ENCODE measurements around the gene PSME4. TPM values are rescaled to one million over a fixed set of nuclear protein-coding genes. Genes with fewer than 3 reads are reported as not detected.
"Not testable (repeated sequence)": the region's sequence is repeated elsewhere in the genome, so short reads cannot be mapped to it uniquely, and the experiment has no call there.

The PSME4 gene
- total RNA-seq, 2 experiments from 2014 or later = 51.7 to 54.4 TPM

DNA sequence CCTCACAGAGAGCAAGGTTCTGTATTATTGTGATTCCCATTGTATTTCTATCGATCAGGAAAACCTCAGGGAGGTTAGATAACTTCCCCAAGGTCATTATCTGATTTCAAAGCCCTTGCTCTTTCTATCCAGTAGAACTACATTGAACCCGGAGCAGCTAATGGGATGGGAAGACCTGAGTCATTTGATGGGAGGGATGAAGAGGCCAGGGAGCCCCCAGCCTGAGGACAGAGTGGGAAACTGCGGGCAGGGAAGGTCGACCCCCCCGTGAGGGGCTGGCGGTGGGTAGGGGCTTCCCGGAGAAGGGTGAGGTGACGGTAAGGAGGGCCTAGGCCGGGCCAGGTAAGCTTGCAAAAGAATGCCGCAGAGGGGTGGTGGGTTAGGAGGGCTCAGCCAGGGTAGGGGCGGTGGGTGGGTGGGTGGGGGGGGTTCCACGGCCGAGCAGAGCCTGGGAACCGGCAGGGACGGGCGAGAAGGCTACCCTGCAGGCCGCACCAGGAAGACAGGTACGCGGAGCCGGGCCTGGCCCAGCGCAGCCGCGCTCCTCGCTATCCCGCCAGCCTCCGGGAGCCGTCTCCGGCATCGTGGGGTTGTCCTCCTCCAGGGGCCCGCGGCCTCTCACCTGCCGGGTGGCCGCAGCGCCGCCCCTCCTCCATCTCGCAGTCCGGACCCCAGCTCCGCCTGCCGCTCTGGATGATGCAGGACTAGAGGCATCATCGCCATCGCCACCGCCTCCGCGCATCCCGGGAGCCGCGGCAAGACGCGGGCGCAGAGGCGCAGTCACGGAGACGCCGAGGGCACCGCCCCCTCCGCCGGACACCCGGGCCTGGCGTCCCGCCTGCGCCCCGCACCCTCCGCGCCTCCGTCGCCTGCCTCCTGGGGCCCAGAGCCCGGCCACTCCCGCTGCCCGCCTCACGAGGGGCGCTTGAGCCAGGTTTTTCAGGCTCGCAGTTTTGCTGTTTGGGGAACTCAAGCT lies 111.3 kb downstream of the PSME4 start, which contains the start of gene GPR75:
Gene GPR75, minus strand, starts transcription at position 762 of the 976 bp plus-strand sequence. CDS start 5,211 bp downstream, outside the sequence.
- Mint-ChIP-seq H3K4me3 (no peak within 1 kb of the TSS), H3K4me1 (ENCODE audit: low read depth) (peaks cover 6% of the 10 kb centered on the region), H3K27me3 (no peaks in the 10 kb centered on the region), H3K36me3 (ENCODE audit: low read depth) (peaks cover 2% of the 10 kb centered on the region), H3K27ac (no peak within 1 kb of the TSS), H3K9me3 (no peaks in the 10 kb centered on the region)
- CTCF ChIA-PET = no interaction called here
- POLR2A ChIA-PET = no interaction called here
- intact Hi-C loops (cut with micrococcal nuclease) = no loop called here
- no peak for TF ChIP-seq CTCF (IDR thresholded peaks at IDR 0.05)
- no peak for DNase-seq
- no peak for ATAC-seq

GRCh38 chr2:53856272-53856671 lies 114.5 kb downstream of the PSME4 start:
- peaks cover 9% of the 10 kb centered on the region for H3K36me3 Mint-ChIP-seq (ENCODE audit: low read depth)
- CTCF ChIA-PET = no interaction called here
- POLR2A ChIA-PET = no interaction called here
- H3K4me3 Mint-ChIP-seq = no peak overlapping the region
- H3K9me3 Mint-ChIP-seq = no peaks in the 10 kb centered on the region
- DNase-seq (no peak), ATAC-seq (no peak)
- H3K27ac Mint-ChIP-seq = no peak overlapping the region
- H3K4me1 Mint-ChIP-seq (ENCODE audit: low read depth) = no peaks in the 10 kb centered on the region
- H3K27me3 Mint-ChIP-seq = no peaks in the 10 kb centered on the region
- no peak for TF ChIP-seq CTCF (IDR thresholded peaks at IDR 0.05)
- intact Hi-C loops (cut with micrococcal nuclease) = no loop called here

GRCh38 chr2:53854678-53855077 lies 116.1 kb downstream of the PSME4 start:
- H3K9me3 Mint-ChIP-seq = no peaks in the 10 kb centered on the region
- POLR2A ChIA-PET = no interaction called here
- no peak overlapping the region for H3K27ac Mint-ChIP-seq
- H3K36me3 Mint-ChIP-seq (ENCODE audit: low read depth) = peaks cover 9% of the 10 kb centered on the region
- TF ChIP-seq CTCF (IDR thresholded peaks at IDR 0.05) = no peak
- no peak for DNase-seq
- intact Hi-C loops (cut with micrococcal nuclease) = no loop called here
- H3K27me3 Mint-ChIP-seq = no peaks in the 10 kb centered on the region
- ATAC-seq = no peak
- CTCF ChIA-PET = no interaction called here
- H3K4me3 Mint-ChIP-seq = no peak overlapping the region
- no peaks in the 10 kb centered on the region for H3K4me1 Mint-ChIP-seq (ENCODE audit: low read depth)

DNA sequence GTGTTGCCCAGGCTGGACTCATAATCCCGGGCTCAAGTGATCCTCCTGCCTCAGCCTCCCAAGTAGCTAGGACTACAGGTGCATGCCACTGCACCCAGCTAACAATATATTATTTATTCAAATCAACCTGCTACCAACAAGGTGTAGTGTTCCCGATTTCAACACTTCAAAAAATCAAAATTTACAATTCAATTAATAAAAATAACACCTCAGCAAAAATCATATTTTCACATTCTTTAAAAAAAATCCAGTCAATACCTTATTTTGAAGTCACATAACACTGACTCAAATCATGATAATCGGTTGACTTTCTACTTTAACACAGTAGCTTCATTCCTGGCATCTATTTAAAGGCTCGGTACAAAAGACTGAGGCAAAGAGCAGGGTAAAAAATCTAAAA lies 118.3 kb downstream of the PSME4 start:
- no peak overlapping the region for H3K4me3 Mint-ChIP-seq
- H3K27me3 Mint-ChIP-seq = no peaks in the 10 kb centered on the region
- no peaks in the 10 kb centered on the region for H3K4me1 Mint-ChIP-seq (ENCODE audit: low read depth)
- ChIA-PET CTCF (no interaction called here), POLR2A (no interaction called here)
- no peak overlapping the region for H3K27ac Mint-ChIP-seq
- intact Hi-C loops (cut with micrococcal nuclease) = no loop called here
- peaks cover 9% of the 10 kb centered on the region for H3K36me3 Mint-ChIP-seq (ENCODE audit: low read depth)
- no peaks in the 10 kb centered on the region for H3K9me3 Mint-ChIP-seq
- no peak for TF ChIP-seq CTCF (IDR thresholded peaks at IDR 0.05)
- DNase-seq (no peak), ATAC-seq (no peak)

DNA sequence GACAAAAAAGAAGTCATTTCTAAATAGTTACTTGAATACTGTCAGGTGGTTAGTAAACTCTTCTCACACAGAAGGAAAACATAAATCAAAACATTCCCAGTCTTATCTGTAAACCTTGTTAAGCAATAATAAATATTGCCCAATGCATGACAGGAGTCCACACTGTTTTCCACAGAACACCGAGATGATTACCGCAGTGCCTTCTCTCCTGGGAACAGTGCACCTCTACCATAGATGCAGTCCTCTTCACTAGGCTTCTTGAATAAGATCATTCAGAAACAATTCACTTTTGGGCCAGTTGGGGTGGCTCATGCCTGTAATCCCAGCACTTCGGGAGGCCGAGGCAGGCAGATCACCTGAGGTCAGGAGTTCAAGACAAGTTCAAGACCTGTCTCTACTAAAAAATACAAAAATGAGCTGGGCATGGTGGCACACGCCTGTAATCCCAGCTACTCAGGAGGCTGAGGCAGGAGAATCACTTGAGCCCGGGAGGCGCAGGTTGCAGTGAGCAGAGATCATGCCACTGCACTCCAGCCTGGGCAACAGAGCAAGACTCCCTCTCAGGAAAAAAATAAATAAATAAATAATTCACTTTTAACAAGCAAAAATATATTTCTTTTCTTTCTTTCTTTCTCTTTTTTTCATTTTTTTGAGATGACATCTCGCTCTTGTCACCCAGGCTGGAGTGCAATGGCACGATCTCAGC lies 119.6 kb downstream of the PSME4 start:
- POLR2A ChIA-PET; ATAC-seq; H3K27me3 Mint-ChIP-seq; CTCF ChIA-PET; H3K36me3 Mint-ChIP-seq (ENCODE audit: low read depth); H3K27ac Mint-ChIP-seq; DNase-seq; H3K9me3 Mint-ChIP-seq; H3K4me3 Mint-ChIP-seq; intact Hi-C loops (cut with micrococcal nuclease); H3K4me1 Mint-ChIP-seq (ENCODE audit: low read depth): not testable (repeated sequence)
